Coronary artery (tissue), 2 donors: ENCODE measurements around the gene COX20.

Experiments used
- DNase-seq: peaks from one replicate; pipeline ENCODE4 v3.0.0-alpha.2; 2017; ENCODE audit warnings: low spot score
- H3K27ac ChIP-seq, 2 donors: fragments of 200-600 bp; sonication (generic); one replicate each; pipeline ENCODE4 v1.5.1; 2016 to 2019
- H3K4me3 ChIP-seq: fragments of 200-600 bp; sonication (generic); 2 replicates; pipeline ENCODE4 v1.5.1; 2016; ENCODE audit warnings: mild to moderate bottlenecking, moderate library complexity
- TF ChIP-seq, protein P1 (sequence below): fragments of 200-600 bp; sonication (generic); IDR thresholded peaks from one replicate; pipeline ENCODE4 v1.5.1; 2019; ENCODE audit warnings: antibody characterized with exemption

Gene COX20

GRCh38 chr1:244851546-244852231 lies 16.2 kb downstream of the COX20 start:
- TF ChIP-seq, protein P1, sequence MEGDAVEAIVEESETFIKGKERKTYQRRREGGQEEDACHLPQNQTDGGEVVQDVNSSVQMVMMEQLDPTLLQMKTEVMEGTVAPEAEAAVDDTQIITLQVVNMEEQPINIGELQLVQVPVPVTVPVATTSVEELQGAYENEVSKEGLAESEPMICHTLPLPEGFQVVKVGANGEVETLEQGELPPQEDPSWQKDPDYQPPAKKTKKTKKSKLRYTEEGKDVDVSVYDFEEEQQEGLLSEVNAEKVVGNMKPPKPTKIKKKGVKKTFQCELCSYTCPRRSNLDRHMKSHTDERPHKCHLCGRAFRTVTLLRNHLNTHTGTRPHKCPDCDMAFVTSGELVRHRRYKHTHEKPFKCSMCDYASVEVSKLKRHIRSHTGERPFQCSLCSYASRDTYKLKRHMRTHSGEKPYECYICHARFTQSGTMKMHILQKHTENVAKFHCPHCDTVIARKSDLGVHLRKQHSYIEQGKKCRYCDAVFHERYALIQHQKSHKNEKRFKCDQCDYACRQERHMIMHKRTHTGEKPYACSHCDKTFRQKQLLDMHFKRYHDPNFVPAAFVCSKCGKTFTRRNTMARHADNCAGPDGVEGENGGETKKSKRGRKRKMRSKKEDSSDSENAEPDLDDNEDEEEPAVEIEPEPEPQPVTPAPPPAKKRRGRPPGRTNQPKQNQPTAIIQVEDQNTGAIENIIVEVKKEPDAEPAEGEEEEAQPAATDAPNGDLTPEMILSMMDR = no peak
- DNase-seq = no peak
- Histone ChIP-seq H3K4me3 (no peak overlapping the region), H3K27ac (no peak overlapping the region)

GRCh38 chr1:244852694-244853093 lies 17.2 kb downstream of the COX20 start:
- TF ChIP-seq, protein P1 = no peak

GRCh38 chr1:244854166-244854565 lies 18.7 kb downstream of the COX20 start:
- TF ChIP-seq, protein P1 = no peak
- no peak overlapping the region for H3K27ac ChIP-seq
- no peak for DNase-seq

More at GRCh38 chr1:244852694-244853093, 17.2 kb downstream of the COX20 start:
- H3K4me3 ChIP-seq = no peak overlapping the region
- no peak for DNase-seq
- H3K27ac ChIP-seq = no peak overlapping the region

DNA sequence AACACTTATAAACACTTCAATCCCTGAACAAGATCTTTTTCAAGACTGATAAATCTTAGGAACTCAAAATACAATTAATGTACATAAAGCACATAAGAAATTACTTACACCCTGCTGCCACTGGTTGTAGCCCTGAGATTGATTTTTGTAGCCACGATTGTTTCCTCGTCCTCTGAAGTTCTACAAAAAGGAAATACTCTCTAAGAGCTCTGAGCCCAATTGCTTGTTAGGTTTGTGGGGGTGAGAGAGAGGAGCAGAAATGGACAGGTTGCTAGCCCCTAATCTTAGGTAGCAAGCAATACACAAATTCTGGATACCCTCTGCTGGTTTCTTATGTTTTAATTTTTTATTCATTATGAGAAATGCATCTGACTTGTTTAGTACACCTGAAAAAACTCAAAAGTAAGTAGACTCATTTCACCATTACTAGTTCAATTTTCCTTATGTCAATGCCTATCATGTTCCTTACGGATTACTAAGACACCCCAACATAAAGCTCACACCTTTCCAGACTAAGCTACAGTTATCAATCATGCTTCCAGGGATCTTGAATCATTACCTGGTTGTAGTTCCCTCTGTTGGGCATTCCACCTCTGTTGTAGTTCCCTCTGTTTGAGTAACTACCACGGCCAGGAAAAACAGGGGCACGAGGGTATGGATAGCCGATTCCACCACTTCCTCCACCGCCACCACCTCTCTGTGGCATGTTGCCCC lies 19.6 kb downstream of the COX20 start:
- no peak overlapping the region for H3K27ac ChIP-seq

More at GRCh38 chr1:244854166-244854565, 18.7 kb downstream of the COX20 start:
- H3K4me3 ChIP-seq = no peak overlapping the region

DNA sequence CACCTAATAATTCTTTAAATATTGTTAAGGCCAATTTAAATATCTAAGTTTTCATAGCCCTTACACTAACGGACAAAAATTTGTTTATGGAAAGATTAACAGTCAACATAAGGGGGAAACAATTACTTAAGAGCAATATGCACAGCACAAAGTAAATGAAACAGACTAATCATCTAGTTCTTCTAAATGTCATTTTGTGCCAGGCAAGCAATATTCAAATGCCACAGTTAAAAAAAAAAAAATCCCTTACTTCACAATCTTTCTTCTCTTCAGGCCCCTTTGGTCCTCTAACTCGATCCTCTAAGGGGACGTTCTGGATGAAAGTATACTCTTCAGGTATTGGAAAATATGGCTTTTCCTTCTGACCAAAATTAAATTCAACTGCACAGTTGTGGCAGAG lies 22.3 kb downstream of the COX20 start:
- Histone ChIP-seq H3K27ac (peak overlapping the region in 1 of 2 donors; percentile 4), H3K4me3 (no peak overlapping the region)
- DNase-seq = no peak
- TF ChIP-seq, protein P1 = no peak

More for the DNA sequence above, 19.6 kb downstream of the COX20 start:
- H3K4me3 ChIP-seq = no peak overlapping the region
- TF ChIP-seq, protein P1 = no peak
- DNase-seq = no peak

- Histone ChIP-seq H3K4me3 (no peak overlapping the region), H3K27ac (peak overlapping the region in 1 of 2 donors; percentile 4)
- TF ChIP-seq, protein P1 = no peak
- no peak for DNase-seq
Measured at GRCh38 chr1:244858357-244858756, 22.9 kb downstream of the COX20 start.
